Stimulated activated CD4-positive, alpha-beta T cell treated with anti-CD3 and anti-CD28 coated beads, Interleukin-2, amount 100 ng/mL, for 48 hours (primary cell): Measurements from ENCODE around the gene SPACA7.

Experiments
- DNase-seq, 2 donors: peaks; one replicate each; pipeline ENCODE4 v3.0.0-alpha.2; 2020

SPACA7 gene, protein sequence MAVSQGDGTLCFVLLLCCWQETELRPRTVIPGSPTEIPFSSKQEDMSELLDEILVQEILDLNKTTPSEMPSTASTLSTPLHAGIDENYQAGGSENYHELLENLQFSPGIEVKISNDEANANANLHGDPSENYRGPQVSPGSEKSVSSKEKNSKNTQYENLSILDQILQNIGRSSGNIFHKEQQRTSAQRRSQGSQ

DNA sequence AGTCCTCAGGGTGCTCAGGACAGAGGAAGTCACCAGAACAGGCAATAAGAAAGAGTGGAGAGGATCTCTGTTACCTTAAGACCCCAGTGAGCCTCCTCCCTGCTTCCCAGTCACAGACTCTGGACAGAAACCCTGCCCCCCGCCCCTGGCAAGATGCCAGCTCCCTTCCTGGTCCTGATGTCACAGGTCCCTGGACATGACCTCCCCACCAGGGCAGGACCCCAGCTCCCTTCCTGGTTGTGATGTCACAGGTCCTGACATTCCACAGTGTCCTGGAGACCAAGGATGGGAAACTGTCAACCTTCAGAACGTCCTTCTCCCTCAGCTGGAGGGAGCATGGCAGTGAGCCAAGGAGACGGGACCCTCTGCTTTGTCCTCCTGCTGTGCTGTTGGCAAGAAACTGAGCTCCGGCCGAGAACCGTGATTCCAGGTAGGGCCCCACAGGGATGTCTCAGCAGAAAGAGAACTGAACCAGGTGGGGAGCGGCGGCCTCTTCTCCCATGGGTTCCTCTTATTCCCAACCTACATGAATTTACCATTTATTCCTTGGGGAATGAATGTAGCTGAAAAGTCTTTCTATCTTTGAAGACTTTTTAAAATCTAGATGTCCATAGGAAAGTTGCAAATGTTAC is at the start of gene SPACA7:
Gene SPACA7 (plus strand): TSS at position 306 of the 632 bp plus-strand sequence. CDS start 31 bp downstream, at position 337.
- DNase-seq: no peak

DNA sequence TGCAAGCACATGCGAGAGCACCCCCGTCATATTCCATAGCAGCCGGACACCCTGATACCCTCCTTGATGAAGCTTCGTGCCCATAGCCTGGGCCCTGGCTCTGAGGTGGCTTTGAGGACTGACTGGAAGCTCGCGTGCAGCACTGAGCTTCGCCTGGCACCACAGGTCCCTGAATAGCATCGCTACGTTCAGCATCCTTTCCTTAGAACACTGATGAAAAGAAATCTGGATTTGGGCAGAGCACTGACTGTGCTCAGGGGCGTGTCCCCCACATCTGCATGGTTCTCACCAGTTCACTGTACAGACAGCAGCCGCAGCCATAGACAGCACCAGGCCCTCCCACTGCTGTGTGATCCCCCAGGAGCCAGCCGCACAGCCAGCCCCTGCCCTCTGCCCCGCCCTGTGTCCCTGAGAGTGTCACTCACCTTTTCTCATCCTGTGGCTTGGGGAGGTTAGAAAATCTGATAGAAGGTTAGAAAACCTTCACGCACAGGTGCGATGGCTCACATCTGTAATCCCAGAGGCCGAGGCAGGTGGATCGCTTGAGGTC is 49.3 kb upstream of the SPACA7 start:
- no peak for DNase-seq

DNA sequence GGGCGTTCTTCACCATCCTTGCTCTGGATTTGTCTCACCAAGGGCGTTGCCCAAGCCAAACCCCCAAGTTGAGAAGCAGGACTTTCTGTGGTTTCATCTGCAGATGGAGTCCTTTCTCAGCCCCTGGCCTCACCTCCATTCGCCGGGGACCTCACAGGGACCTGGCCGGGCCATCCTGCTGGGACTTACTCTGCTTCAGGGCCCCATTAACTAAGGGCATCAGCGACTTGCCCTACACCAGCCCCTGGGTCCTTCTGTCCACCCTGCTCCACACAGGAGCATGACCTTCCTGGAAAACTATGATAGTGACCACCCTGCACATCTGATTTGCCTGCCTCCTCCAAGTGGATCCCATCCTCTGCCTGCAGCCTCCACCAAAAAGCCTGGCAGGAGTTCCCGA is 47.2 kb upstream of the SPACA7 start:
- no peak for DNase-seq

DNA sequence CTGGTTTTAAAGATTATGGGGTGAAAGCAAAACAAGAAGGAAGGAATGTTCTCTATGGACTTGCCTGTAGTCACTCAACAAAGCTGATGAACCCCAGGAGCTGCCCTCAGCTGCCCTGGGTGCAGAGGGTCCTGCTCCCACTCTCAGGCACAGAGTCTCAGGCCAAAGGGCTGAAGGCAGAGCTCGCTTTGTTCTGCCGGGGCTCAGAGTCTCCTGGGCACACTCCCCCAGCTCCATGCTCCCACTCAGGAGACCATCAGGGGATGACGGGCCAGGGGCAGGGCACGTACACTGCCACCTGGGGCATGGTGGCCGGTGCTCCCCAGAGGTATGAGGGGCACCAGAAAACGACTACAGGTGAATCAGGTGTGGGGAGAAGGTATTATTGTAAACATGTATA is 46.8 kb upstream of the SPACA7 start:
- DNase-seq: no peak

DNA sequence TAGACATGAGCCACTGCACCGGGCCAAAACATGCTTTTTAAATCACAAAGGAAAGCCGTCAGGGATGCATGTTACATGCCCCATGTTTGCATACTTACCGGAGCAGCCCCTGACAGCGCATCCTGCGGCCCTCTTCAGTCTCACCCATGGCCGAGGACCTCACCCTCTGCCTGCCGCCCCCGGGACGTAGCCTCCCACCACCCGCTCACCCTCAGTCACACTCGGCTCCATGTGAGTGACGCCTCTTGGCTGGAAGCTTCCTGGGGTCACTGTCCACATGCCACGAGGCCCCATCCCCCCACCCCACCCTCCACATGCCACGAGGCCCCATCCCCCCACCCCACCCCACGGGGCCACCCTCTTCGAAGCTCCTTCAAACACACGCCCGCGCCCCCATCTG is 46.1 kb upstream of the SPACA7 start:
- no peak for DNase-seq

DNA sequence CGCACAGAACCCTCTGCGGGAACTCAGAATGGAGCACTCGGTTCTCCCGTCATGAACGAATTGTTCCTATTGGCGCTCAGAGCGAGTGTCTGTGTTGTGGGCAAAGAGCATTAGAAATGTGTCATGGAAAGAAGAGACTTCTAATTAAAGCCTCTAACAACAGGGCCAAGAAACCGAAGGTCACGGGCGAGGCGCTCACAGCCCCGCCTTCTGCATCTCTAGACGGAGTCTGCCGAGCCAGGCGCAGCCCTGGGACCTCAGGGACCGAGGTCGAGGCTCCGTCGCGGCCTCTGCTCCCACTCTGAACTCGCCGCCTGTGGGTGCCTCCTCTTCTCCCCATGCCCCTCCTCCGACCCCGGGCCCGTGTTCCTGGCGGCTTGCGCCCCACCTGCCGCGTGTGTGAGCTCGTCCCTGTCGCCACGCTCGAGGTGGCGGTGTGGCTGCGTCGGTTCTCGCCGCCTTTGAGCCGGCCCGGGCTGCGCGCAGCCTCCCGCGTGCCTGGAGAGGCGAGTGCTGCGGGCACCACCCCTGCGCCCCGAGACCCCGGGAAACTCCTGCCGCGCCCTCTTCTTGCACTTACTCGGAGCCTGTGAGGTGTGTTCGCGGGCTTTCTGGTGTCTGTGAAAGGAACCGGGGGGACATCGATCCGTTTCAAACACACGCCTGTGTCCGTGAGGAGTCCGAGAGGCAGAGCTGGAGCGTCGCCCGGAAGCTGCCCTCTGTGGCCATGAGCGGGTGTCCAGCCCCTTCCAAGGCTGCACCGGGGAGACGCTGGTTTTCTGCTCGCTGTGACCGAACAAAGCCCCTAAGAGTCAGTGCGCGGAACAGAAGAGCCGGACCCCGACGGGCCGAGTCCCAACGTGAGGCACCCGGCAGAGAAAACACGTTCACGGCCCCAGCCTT is 45.4 kb upstream of the SPACA7 start:
- no peak for DNase-seq

DNA sequence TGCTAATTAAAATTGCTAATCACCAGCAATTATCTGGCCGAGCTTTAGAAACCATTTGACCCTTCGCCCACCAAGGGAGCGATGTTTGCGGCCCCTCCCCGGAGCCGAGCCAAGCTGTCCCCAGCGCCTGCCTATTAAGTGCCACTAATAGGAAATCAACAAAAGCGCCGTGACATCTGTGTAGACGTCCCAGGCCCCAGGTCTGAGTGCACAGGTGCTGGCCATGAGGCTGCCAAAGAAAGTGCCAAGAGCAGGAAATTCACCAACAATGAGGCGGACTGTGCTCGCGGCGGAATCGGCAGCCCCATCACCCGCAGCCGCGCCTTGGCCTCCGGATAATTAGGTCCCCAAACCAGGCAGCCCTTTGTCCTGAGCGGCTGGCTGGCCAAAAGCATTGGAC is 44.5 kb upstream of the SPACA7 start:
- DNase-seq: no peak

DNA sequence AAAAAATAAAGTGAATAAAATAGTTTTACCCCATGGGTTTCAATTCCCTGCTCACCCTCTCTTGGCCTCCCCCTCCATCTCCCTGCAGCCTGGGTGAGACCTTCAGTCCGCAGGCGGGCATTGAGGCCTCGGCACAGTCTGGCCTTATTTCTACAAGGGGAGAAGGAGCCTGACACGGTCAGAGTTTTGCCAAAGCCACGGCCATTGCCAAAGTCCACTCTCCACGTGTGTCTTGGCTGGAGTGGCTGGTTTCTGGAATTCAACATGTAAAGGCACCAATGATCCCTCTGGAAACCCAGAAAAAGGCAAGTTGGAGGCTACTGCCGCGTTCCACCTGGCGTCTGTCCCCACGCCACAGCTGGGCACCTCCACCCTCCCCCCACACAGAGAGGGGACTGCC is 43.4 kb upstream of the SPACA7 start:
- no peak for DNase-seq

DNA sequence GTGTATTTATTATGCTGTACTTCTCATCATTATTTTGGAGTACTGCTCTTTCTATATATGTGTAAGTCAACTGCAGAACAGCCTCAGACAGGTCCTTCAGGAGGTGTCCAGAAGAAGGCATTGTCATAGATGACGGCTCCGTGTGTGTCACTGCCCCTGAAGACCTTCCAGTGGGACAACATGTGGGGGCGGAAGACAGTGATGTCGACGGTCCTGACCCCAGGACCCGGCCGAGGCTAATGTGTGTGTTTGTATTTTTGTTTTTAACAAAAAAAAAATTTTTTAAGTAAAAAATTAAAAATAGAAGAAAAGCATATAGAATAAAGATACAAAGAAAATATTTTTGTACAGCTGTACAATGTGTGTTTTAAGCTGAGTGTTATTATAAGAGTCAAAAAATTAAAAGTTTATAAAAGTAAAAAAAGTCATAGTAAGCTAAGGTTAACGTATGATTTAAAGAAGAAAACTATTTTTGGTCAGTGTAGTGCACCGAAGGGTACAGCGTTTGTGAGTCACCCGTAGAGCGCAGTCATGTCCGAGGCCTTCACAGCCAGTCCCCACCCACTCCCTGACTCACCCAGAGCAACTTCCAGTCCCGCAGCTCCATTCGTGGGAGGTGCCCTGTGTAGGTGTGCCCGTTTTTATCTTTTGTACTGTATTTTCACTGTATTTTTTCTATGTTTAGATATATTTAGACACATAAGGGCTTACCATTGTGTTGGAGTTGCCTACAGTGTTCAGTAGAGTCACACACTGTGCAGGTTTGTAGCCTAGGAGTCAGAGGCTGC is 42.2 kb upstream of the SPACA7 start:
- no peak for DNase-seq

DNA sequence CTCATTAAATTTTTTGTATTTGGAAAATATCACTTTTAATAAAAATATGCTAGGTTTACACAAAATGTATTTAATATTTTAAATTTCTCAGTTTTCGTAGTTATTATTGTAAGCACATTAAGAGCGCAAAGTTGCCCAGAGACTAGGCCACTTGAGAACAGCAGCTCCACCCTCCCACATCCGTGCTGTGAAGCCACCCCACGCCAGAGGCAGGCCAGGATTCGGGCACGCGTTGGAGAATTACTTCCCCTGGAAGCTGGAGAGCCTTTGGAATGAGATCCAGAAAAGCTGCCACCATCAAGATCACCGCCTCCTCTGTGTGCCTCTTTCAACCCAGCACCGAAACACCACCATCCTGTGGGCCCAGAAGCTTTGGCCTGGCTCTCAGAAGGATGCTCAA is 41.0 kb upstream of the SPACA7 start:
- no peak for DNase-seq

DNA sequence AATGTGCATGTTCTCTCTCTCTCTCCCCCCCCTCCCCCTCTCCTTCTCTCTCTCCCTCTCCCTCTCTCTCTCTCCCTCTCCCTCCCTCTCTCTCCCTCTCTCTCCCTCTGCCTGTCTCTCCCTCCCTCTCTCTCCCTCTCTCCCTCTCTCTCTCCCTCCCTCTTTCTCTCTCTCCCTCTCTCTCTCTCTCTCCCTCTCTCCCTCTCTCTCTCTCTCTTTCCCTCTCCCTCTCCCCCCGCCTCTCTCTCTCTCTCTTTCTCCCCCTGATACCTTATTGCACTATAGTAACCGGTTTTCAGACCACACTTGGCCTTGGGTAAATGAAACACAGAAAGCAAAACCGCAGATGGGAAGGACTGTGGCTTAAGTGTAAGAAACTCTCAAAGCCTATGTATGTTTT is 34.7 kb upstream of the SPACA7 start:
- DNase-seq: no peak

DNA sequence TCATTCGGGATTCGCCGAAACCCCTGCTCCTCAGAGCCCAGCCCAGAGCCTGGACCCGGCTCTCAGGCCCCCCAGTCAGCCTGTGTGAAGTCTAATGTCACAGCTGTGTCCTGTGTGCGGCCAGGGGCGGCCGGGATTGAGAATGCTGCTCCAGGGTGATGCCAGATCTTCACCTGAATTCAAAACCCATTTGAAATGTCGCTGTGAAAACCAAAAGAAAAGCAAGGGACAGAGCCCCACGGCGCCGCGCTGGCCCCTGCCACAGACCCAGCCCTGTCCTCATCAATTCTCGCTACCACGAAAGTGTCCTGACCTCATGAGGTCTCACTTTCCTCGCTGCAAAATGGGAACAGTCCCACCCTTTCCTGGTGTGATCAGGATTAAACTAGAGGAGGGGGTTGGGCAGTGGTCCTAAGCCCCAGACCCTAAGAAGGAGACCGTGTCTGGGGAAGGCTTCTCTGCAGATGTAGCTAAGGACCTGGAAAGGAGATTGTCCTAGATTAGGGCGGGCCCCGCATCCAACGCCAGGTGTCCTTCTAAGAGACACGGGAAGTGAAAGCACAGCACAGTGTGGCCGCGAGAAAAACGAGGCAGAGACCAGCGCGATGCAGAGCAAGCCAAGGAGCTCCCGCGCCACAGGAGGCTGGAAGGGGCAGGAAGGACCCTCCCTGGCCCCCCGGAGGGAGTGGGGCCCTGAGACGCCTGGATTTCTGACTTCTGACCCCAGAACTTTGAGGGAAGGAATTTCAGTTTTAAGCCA is 34.0 kb upstream of the SPACA7 start:
- DNase-seq: no peak

DNA sequence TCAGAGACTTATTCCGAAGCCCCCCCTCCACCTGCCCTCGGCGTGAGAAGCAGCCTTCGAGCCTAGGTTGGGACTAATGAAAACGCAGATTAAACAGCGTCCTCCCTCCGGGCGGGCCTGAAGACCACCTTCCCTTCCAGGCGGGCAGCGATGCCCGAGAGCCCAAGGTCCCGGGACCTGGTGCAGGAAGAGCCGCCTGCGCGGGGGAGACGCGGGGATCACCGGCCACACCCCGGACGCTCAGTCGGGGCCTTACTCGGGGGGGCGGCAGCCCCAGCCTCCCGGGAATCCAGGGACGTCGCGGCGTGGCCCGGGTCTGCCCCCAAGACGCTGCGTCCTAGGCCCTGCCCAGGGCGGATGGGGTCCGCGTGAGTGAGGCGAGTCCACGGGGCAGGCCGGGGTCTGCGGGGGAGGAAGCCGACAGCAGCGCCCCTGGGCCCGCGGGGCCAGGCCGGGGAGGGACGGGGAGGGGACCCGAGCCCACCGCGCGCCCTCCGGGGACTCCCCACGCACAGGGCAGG is 33.3 kb upstream of the SPACA7 start:
- no peak for DNase-seq

DNA sequence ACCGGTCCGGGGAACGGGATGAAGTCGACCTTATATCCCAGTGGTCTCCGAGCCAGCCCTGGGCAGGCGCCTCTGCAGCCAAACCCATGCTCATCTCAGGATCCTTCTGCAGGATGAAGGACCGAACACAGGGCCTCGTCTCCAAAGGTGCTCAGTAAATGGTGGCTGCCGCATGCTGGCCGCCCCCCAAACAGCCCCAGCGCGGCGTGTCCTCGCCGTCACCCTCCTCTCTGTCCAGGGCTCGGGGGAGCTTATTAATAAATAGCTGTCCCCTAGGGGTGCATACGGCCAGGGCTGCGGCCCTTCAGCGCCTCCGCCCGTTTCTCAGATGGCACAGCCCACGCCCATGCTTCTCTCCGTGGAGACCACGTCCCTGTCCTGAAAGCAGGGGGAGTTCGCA is 32.6 kb upstream of the SPACA7 start:
- no peak for DNase-seq

DNA sequence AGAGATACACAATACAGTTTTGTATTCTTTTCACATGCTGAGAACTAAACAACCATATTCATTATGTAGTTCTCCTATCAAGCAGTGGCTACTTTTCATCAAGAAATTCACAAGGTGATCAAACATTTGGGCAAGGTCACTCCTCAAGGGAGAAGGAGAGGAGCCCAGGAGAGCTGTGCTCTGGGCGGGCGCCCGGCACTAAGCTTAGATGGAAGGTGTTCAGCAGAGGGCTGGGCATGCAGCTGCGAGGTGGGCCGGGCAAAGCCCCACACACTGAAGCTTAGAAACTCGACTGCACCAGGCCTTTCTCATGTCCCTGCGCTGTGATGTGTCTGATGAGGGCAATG is 30.4 kb upstream of the SPACA7 start:
- no peak for DNase-seq

DNA sequence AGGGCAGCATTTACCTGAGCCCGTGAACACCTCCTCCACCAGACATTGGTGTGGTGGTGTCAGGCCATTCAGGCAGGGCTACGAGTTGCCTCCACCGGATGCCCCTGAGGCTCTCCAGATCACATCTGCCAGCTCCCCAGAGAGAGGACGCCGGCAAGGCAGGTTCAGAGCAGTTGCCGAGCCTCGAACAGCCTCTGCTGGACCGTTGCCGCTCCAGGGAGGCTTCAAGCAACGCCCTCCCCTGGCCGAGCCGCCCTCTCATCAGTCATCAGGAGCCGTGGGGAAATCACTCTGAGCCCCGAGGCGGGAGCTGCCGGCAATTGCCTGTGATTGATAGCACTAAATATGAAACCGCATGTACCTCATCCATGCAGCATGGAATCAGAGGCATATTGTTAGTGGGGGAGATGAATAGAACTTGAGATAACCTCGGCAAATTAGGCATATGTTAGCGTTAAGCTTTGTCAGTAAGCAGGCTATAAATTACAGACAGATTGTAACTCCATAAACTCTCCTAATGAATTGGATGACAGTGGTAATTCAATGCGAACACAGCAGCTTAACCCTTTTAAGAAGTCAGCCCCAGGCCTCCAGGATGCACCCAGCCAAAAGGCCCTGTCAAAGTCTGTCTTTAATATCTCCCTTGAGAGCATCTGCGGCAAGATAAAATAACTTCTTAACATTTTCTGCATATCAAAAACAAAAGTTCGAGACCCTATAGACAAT is 29.8 kb upstream of the SPACA7 start:
- no peak for DNase-seq

DNA sequence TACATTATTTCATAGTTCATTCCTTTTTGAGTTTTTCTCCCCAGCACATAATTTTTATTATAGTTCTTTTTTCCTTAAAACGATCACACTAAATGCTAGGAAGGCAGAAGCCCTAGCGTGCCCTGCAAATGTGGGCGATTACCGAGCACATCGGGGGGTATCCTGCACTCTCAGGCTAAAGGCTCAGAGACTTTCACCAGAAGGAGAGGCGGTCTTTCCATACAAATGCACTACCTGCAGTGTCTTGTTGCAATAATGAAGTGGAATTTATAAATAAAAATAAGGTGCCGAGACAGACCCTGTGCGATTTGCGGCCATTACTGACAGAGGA is 29.3 kb upstream of the SPACA7 start:
- no peak for DNase-seq

DNA sequence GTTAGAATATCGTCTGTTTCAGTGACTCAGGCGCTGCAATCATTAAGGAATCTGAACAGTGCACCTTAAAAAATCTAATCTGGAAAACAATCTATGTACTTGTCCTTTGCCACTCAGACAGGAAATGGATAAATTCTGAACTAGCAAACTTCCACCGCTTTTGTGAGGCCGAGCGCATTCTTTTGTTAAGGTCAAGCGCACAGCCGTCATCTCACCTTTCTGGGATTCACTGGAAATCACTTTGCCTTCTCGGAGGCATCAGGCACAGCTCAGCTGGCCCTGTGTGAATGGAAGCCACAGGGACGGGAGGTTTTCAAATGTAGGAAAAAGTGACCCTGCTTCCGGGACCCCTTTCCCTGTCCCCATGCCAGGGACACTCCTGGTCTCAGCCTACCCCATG is 28.2 kb upstream of the SPACA7 start:
- DNase-seq: no peak

DNA sequence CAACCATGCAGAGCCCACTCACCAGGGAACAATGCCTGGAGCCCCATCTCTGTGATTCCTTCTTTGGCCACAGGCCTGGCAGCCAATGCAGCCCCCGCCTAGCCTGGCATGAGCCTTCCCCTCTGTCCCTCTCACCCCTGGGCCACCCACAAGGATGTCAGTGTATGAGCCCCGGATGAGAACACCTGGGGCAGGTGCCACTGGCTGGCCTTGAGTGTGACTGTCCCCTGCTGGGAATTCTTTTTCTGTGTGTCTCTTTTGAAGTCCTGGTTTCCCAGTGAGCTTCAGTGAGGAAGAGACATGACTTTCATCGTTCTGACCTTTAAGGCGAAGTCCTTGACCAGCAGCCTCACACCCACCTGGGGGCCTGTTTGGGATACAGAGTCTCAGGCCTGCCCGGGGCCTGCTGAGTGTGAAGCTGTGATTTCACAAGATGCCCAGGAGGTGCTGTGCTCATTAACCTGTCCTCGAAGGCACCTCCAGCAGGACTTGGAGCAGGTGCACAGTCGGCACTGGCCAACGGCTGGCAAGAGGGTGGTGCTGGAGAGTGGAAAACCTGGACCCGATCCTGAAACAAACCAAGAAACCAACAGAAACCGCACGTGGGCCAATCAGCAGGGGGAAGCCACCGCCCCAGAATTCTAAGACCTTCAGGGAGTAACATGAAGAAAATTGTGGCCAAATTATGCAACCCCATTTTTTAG is 27.4 kb upstream of the SPACA7 start:
- no peak for DNase-seq

DNA sequence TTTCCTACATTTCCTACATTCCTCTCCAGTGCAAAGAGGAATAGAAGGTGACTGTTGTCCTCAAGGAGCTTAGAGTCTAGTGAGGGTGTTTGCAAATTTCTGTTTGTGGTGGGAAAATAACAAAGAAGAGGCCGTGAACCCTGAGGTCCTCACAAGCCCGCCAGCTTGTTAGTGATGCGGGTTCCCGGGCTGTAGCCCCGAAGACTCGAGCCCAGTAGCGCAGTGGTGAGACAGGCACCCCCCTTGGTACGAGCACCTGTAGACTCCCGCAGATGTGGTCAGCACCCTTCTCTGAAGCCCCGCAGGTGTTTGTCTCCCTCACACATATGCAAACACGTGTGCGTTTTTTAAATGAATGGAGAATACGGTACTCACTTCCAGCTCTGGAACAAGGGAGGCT is 26.5 kb upstream of the SPACA7 start:
- DNase-seq: no peak

DNA sequence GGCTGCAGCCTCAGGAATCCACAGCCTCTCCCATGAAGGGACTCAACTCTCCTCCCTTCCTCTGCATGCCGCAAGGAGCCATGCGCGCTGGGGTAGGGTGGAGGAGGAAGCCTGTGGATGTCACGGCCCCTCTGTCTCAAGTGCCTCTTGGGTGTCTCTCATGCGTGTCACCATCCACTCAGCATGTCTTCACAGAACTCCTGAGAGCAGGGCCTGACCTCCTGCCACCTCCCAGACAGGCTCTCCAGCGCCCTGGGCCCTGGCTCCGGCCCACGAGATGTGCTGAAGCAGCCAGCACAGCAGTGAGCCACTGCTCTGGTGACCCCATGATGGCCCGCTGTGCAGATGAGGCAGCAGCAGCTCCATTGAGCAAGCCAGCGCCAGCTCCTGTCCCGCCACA is 25.9 kb upstream of the SPACA7 start:
- DNase-seq: no peak
